Activated naive CD4-positive, alpha-beta T cell treated with Interleukin-2 at 50 U/mL for 16 hours (primary cell): Measurements from ENCODE around the gene TMEM116.
"Not testable (repeated sequence)": the region's sequence is repeated elsewhere in the genome, so short reads cannot be mapped to it uniquely, and the experiment has no call there.

Source experiments
- DNase-seq: peaks from one replicate; pipeline ENCODE4 v3.0.0-alpha.2; 2020

Gene TMEM116

GRCh38 chr12:112008918-112009317 is 4.0 kb downstream of the TMEM116 start:
- no peak for DNase-seq

DNA sequence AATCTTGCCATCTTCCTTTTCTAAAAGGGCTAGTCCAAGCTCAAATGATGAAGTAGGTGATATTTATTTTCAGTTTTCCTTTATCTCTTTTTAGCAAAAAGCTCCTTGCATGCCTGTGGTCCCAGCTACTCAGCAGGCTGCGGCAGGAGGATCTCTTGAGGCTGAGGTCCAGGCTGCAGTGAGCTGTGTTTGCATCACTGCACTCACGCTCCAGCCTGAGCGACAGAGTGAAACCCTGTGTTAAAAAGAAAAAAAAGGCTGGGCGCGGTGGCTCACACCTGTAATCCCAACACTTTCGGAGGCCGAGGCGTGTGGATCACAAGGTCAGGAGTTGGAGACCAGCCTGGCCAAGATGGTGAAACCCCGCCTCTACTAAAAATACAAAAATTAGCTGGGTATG is 5.0 kb downstream of the TMEM116 start:
- no peak for DNase-seq

GRCh38 chr12:112005419-112006395 is 7.3 kb downstream of the TMEM116 start:
- no peak for DNase-seq

DNA sequence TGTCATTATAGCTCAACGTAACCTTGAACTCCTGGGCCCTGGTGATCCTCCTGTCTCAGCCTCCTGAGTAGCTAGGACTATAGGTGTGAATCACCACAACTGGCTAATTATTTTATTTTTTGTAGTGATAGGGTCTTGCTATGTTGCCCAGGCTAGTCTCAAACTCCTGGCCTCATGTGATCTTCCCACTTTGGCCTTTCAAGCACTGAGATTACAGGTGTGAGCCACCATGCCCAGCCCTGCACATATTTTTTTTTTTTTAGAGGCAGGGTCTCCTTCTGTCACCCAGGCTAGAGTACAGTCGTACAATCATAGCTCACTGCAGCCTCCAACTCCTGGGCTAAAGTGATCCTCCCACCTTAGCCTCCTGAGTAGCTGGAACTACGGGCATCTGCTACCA is 8.9 kb downstream of the TMEM116 start:
- DNase-seq: no peak

DNA sequence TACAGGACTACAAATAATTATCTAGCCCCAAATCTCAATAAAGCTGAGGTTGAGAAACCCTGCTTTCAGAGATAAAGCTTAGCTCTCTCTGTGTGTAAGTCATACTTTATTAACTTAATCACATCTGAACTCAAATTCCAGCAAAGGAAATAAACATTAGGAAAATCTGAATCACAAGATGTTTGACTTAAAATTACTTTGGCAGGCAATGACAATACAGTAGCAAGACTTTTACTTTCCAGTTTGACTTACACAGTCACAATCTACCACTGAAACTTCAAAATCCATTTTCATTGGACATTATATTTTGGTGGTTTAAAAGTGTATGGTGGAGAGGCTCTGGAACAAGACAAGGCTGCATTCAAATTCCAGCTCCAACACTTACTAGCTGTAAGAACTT is 11.4 kb downstream of the TMEM116 start:
- no peak for DNase-seq

GRCh38 chr12:112000820-112001219 is 12.1 kb downstream of the TMEM116 start:
- DNase-seq: no peak

DNA sequence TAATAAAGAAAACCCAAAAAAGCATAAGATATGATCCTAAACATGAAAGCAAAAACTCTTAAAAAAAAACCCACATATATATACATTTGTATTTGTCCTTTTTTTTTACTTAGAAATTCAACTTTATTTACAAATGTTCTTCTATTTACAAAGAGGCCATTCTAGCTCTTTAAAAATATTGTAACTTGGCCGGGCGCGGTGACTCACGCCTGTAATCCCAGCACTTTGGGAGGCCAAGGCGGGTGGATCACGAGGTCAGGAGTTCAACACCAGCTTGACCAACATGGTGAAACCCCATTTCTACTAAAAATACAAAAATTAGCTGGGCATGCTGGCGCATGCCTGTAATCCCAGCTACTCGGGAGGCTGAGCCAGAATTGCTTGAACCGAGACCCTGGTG is 13.8 kb downstream of the TMEM116 start:
- DNase-seq: not testable (repeated sequence)

GRCh38 chr12:111998015-111998414 is 14.9 kb downstream of the TMEM116 start:
- no peak for DNase-seq

- no peak for DNase-seq
These were observed 15.7 kb downstream of the TMEM116 start for GRCh38 chr12:111997300-111997699.

DNA sequence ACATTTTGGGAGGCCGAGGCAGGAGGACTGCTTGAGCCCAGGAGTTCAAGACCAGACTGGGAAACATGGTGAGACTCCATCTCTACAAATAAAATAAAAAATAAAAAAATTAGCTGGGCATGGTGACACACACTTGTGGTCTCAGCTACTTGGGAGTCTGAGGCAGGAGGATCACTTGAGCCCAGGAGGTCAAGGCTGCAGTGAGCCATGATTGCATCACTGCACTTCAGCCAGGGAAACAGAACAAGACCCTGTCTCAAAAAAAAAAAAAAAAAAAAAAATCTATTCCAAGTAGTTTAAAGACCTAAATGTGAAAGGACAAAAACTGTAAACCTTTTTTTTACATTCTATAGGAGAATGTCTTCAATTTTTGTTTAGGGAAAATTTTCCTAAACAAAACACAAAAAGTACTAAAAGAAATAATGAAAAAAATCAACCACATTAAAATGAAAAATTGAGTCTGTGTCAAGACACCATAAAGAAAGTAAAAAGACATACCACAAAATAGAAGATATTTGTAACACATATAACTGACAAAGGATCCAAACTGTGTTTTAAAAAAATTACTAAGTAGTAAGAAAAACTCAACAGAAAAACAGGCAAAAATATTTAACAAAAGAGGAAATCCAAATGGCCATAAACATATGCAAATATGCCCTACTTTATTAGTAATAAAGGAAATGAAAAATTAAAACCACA is 17.0 kb downstream of the TMEM116 start:
- no peak for DNase-seq

- DNase-seq: not testable (repeated sequence)
These were observed 18.5 kb downstream of the TMEM116 start for GRCh38 chr12:111994211-111995111.

DNA sequence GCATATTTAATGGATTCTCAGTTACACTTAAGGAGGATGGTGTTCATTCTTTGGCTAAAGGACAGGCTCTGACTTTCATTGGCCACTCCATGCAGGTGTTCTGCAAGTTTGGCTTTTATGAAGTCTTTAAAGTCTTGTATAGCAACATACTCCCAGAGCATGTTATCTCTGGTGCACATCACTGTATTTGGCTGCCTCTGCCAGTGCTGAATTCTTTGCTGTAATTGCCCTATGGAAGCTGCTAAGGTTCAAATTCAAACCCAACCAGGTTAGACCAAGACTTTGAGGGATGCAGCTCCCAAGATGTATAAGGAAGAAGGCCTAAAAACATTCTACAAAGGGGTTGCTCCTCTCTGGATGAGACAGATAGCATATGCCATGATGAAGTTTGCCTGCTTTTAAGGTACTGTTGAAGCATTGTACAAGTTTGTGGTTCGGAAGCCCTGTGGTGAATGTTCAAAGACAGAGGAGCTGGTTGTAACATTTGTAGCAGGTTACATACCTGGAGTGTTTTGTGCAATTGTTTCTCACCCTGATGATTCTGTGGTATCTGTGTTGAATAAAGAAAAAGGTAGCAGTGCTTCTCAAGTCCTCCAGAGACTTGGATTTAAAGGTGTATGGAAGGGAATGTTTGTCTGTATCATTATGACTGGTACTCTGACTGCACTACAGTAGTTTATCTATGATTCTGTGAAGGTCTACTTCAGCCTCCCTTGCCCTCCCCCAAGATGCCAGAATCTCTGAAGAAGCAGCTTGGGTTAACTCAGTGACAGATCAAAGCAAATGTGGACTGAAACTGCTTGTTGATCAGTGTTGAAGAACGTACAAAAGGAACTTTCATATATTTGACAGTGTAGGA is 19.4 kb downstream of the TMEM116 start:
- no peak for DNase-seq

DNA sequence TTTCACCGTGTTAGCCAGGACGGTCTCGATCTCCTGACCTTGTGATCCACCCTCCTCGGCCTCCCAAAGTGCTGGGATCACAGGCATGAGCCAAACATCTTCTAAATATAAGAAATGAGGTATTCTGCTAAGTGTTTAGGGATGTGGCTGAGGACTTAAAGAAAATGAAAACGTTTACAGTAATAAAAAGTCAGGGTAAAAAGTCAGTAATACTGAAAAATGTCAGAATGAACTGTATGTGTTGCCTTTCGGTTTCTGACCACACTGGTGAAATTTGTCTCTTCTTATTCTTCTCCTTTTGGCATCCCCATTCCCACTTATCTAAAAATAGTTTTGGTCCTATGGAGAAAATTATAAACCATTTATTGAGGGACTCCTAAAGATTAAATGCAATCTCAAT is 20.5 kb downstream of the TMEM116 start:
- DNase-seq: no peak

DNA sequence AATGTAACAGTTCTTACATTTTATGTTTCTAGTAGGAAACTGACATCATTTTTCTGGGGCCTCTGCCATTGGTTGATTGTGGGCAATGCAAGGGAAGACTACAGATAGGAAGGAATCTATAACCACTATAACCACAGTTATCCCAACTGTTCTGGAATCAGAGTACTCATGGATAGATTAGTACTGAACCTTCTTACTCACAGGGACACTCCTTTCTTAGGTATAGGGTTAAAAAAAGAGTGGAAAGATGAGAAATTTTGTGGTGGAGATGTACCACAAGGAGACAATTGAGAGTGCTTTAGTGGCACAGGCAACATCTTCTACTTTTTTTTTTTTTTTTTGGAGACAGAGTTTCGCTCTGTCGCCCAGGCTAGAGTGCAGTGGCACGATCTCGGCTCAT is 21.0 kb downstream of the TMEM116 start:
- no peak for DNase-seq

GRCh38 chr12:111991535-111991934 is 21.4 kb downstream of the TMEM116 start:
- no peak for DNase-seq

GRCh38 chr12:111984820-111985219 is 28.1 kb downstream of the TMEM116 start:
- no peak for DNase-seq

DNA sequence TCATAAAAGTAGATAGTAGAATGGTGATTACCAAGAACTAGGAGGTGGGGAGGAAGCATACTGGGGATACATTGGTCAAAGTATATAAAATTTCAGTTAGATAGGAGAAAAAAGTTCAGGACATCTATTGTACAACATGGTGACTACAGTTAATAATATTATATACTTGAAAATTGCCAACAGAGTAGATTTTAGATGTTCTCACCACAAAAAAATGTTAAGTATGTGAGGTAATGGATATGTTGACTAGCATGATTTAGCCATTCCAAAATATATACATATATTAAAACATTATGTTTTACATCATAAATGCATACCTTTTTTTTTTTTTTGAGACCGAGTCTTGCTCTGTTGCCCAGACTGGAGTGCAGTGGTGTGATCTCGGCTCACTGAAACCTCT is 31.0 kb downstream of the TMEM116 start:
- no peak for DNase-seq

- no peak for DNase-seq
These were observed 32.4 kb downstream of the TMEM116 start for GRCh38 chr12:111980598-111980997.

GRCh38 chr12:111978545-111978944 is 34.4 kb downstream of the TMEM116 start:
- DNase-seq: no peak

GRCh38 chr12:111976860-111977259 is 36.1 kb downstream of the TMEM116 start:
- DNase-seq: no peak

DNA sequence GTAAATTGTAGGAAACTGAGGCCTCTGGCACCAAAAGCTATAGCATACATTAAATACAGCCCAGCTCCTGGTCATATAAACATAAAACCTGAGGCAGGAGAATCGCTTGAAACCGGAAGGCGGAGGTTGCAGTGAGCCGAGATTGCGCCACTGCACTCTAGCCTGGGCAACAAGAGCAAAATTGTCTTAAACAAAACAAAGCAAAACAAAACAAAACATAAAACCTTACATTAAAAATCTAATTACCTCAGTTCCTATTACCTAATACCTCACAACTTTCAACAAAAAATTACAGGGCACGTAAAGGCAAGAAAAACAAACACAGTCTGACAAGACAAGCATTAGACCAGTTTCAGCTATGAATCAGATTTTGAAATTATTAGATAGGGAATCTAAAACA is 36.7 kb downstream of the TMEM116 start:
- DNase-seq: no peak
